T-cell (primary cell): ENCODE data around the gene RAPGEF3. TPM values are rescaled to one million over a fixed set of nuclear protein-coding genes. Genes with fewer than 3 reads are reported as not detected.

Source experiments
- ATAC-seq, 4 experiments: fragments of 200-7000 bp in 3 of 4; fragments of 150-1000 bp in 1 of 4; cut with Tn5 transposase; replicated peaks in 1 of 4; 1 replicate in 3 of 4; 2 replicates in 1 of 4; pipeline ENCODE4 v1.10.0; 2021; ENCODE audit warnings: moderate library complexity in 3 of 4, mild to moderate bottlenecking in 2 of 4, moderate number of reproducible peaks in 1 of 4
- CTCF ChIA-PET, 2 donors: fragments of 300-600 bp; sonication (Branson Sonifier 250); formaldehyde crosslinking; loops; one replicate each; lab custom pipeline; 2022; ENCODE audit warnings: antibody characterized with exemption in 2 of 2; lab: Charles Lee
- POLR2A ChIA-PET, 2 donors: fragments of 300-600 bp; sonication (Branson Sonifier 250); formaldehyde crosslinking; loops; one replicate each; lab custom pipeline; 2022; ENCODE audit warnings: antibody characterized with exemption in 2 of 2; lab: Charles Lee
- DNase-seq, 35 experiments: peaks; one replicate each; pipeline versions ENCODE4 v3.0.0 to v3.0.0-alpha.2; 2013 to 2023
- H3K27ac ChIP-seq: one replicate; pipeline ENCODE4 v1.5.1; 2013; ENCODE audit warnings: low read length
- H3K27me3 ChIP-seq, 2 experiments: replicated peaks in 1 of 2; 1 replicate in 1 of 2; 2 replicates in 1 of 2; pipeline versions ENCODE4 v1.6.1 to v1.7.0; 2013; ENCODE audit warnings: low read length in 1 of 2, mixed read lengths in 1 of 2; ENCODE audit not compliant: control insufficient read depth in 2 of 2, insufficient read depth in 2 of 2; ENCODE audit errors: extremely low read depth in 1 of 2
- H3K36me3 ChIP-seq, 2 donors: 1 replicate in 1 of 2; 2 replicates in 1 of 2; pipeline versions ENCODE4 v1.6.1 to v1.7.0; 2013; ENCODE audit warnings: low read length in 1 of 2; ENCODE audit not compliant: control insufficient read depth in 2 of 2, insufficient read depth in 1 of 2; ENCODE audit errors: extremely low read depth in 1 of 2
- H3K4me1 ChIP-seq, 2 experiments: 1 replicate in 1 of 2; 2 replicates in 1 of 2; pipeline versions ENCODE4 v1.6.1 to v1.7.0; 2013; ENCODE audit warnings: low read length in 2 of 2, mixed read lengths in 1 of 2; ENCODE audit not compliant: insufficient read depth in 2 of 2, control insufficient read depth in 1 of 2; ENCODE audit errors: extremely low read depth in 1 of 2
- H3K4me3 ChIP-seq, 2 donors: 1 replicate in 1 of 2; 2 replicates in 1 of 2; pipeline versions ENCODE4 v1.5.1 to v1.7.0; 2013; ENCODE audit warnings: mild to moderate bottlenecking in 2 of 2, low read length in 1 of 2, moderate library complexity in 1 of 2; ENCODE audit not compliant: control insufficient read depth in 1 of 2; ENCODE audit errors: extremely low read depth in 1 of 2
- H3K9me3 ChIP-seq: 2 replicates; pipeline ENCODE4 v1.7.0; 2013
- H3K27ac Mint-ChIP-seq, 2 donors: one replicate each; pipeline ENCODE4 v1.8.0; 2020 to 2021; ENCODE audit warnings: mild to moderate bottlenecking in 2 of 2, mixed read lengths in 2 of 2
- H3K27me3 Mint-ChIP-seq, 2 donors: one replicate each; pipeline ENCODE4 v1.8.0; 2021 to 2022; ENCODE audit warnings: mixed read lengths in 2 of 2
- H3K36me3 Mint-ChIP-seq: one replicate; pipeline ENCODE4 v1.8.0; 2021; ENCODE audit warnings: mixed read lengths
- H3K4me1 Mint-ChIP-seq, 3 donors: one replicate each; pipeline ENCODE4 v1.8.0; 2020 to 2022; ENCODE audit warnings: mixed read lengths in 3 of 3, mild to moderate bottlenecking in 1 of 3
- H3K4me3 Mint-ChIP-seq, 3 donors: one replicate each; pipeline ENCODE4 v1.8.0; 2020 to 2022; ENCODE audit warnings: mild to moderate bottlenecking in 3 of 3, mixed read lengths in 3 of 3, moderate library complexity in 3 of 3
- H3K9me3 Mint-ChIP-seq, 3 donors: one replicate each; pipeline ENCODE4 v1.8.0; 2020 to 2022; ENCODE audit warnings: mixed read lengths in 3 of 3
- WGBS: methylation state at CpG from one replicate; pipeline ENCODE4 v1.1.5; 2013; ENCODE audit warnings: missing lambda C conversion rate; ENCODE audit not compliant: insufficient coverage; 5-methylcytosine and 5-hydroxymethylcytosine counted together
- total RNA-seq, 35 experiments: library from RNA in 6 of 35; stranded (reverse) in 6 of 35; fragments of 120-200 nt in 1 of 35; gene quantifications; one replicate each; pipeline versions ENCODE4 v1.2.1 to v1.2.4 and lab custom pipeline; 2013 to 2026

The RAPGEF3 gene
- total RNA-seq, 5 donors from 2014 or later (not counting 1 experiment from before 2014, with no cell fraction given), result 0.25 to 0.99 (median 0.82) TPM

DNA sequence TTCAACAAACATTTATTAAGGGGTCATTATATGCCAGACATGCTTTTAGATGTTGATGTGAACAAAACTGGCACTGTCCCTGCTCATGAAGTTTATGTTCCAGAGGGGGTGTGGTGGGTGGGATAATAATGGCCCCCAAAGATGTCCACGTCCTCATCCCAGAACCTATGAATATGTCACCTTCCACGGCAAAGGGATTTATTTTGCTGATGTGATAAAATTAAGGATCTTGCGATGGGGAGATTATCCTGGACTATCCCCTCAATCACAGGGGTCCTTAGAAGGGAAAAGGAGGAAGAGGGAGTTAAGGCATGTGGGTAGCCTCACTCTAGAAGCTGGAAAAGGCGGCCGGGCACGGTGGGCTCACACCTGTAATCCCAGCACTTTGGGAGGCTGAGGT, 12.6 kb upstream of the RAPGEF3 start:
- H3K4me3 Mint-ChIP-seq, result peak overlapping the region in 1 of 3 donors; percentile 88
- no peak overlapping the region for H3K27ac Mint-ChIP-seq
- ChIA-PET CTCF (interaction anchor here (6.3 kb wide), 2 partner anchors 29 kb away, joined by 69 to 95 read pairs; no protein-coding TSS in a partner anchor), POLR2A (interaction anchor here in 1 of 2 donors (0.6 kb wide), 1 partner anchor 28 kb away, joined by 3 read pairs; no protein-coding TSS in a partner anchor)
- no peaks in the 10 kb centered on the region for H3K27me3 Mint-ChIP-seq
- H3K36me3 Mint-ChIP-seq, result no peaks in the 10 kb centered on the region
- Histone ChIP-seq H3K27me3 (peaks cover 0 to 8% of the 10 kb centered on the region in 2 experiments), H3K4me1 (peaks cover 5 to 31% of the 10 kb centered on the region in 2 experiments), H3K4me3 (no peak overlapping the region), H3K36me3 (no peaks in the 10 kb centered on the region), H3K9me3 (no peaks in the 10 kb centered on the region), H3K27ac (no peak overlapping the region)
- no peak for ATAC-seq
- WGBS, result no CpG with 5 or more reads among the region's 6 CpGs
- no peaks in the 10 kb centered on the region for H3K9me3 Mint-ChIP-seq
- H3K4me1 Mint-ChIP-seq, result peaks cover 17 to 32% (median 30%) of the 10 kb centered on the region in 3 donors
- no peak for DNase-seq

GRCh38 chr12:47770086-47770726, 11.5 kb upstream of the RAPGEF3 start:
- H3K27ac ChIP-seq, result no peak overlapping the region
- peaks cover 5 to 35% of the 10 kb centered on the region in 2 experiments for H3K4me1 ChIP-seq
- Mint-ChIP-seq H3K27ac (no peak overlapping the region), H3K4me1 (peaks cover 17 to 35% (median 30%) of the 10 kb centered on the region in 3 donors), H3K27me3 (no peaks in the 10 kb centered on the region), H3K9me3 (no peaks in the 10 kb centered on the region), H3K4me3 (no peak overlapping the region), H3K36me3 (no peaks in the 10 kb centered on the region)
- WGBS, result 100% methylated on average over 3 of the region's 3 CpGs
- peaks cover 0 to 8% of the 10 kb centered on the region in 2 experiments for H3K27me3 ChIP-seq
- DNase-seq, result no peak
- ATAC-seq, result no peak
- CTCF ChIA-PET, result interaction anchor here (1.0 to 6.3 kb wide), 7 partner anchors 12 to 69 kb away, joined by 3 to 95 read pairs (median 4); partner anchors contain the start of genes RAPGEF3 (in 1 of the 2) and RPAP3 (in 1 of the 2)
- H3K9me3 ChIP-seq, result no peaks in the 10 kb centered on the region
- no peak overlapping the region for H3K4me3 ChIP-seq
- no peaks in the 10 kb centered on the region for H3K36me3 ChIP-seq
- POLR2A ChIA-PET, result no interaction called here

DNA sequence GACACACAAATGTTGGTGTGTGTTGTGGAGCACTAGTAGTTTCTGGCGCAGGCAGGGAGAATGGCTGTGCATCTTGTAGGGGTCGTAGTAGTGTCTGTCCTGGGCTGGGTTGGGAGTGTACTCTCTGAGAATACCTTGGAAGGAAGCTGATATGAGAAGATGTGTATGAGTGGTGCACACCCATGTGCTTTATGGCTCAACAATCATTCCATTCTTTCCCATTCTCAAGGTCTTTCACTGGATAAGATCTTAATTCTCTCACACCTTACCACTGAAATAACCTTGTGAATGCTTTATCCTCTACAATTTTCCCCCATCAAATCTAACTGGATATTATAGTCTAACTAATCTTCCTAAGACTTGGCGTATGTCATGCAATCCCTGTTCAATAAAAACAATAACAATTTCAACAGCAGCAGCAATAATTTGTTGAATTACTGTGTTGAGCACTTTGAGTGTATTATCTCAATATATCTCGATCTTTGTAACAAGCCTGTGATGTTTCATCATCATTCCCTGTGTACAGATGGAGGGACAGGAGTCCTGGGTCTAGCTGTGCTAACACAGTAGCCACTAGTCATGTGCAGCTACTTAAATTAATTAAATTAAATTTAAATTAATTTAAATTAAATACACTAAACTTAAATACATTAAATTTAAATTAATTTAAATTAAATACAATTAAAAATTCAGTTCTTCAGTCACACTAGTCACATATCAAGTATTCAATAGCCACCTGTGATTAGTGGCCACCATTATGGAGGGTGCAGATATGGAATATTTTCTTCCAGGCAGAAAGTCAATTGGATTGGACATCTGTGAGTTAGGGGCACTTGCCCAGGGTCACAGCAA, 10.8 kb upstream of the RAPGEF3 start:
- DNase-seq, result no peak
- ChIA-PET CTCF (interaction anchor here (0.8 to 6.3 kb wide), 10 partner anchors 11 to 69 kb away, joined by 3 to 95 read pairs (median 5); partner anchors contain the start of genes RAPGEF3 (in 2 of the 2) and RPAP3 (in 1 of the 2)), POLR2A (no interaction called here)
- Mint-ChIP-seq H3K4me1 (peaks cover 16 to 32% (median 26%) of the 10 kb centered on the region in 3 donors), H3K9me3 (no peaks in the 10 kb centered on the region), H3K36me3 (no peaks in the 10 kb centered on the region), H3K27ac (no peak overlapping the region), H3K27me3 (no peaks in the 10 kb centered on the region), H3K4me3 (no peak overlapping the region)
- no peaks in the 10 kb centered on the region for H3K9me3 ChIP-seq
- peaks cover 0 to 8% of the 10 kb centered on the region in 2 experiments for H3K27me3 ChIP-seq
- no peak overlapping the region for H3K4me3 ChIP-seq
- peaks cover 5 to 28% of the 10 kb centered on the region in 2 experiments for H3K4me1 ChIP-seq
- no peak overlapping the region for H3K27ac ChIP-seq
- 100% methylated on average over 1 of the region's 4 CpGs for WGBS
- no peaks in the 10 kb centered on the region for H3K36me3 ChIP-seq
- ATAC-seq, result no peak

DNA sequence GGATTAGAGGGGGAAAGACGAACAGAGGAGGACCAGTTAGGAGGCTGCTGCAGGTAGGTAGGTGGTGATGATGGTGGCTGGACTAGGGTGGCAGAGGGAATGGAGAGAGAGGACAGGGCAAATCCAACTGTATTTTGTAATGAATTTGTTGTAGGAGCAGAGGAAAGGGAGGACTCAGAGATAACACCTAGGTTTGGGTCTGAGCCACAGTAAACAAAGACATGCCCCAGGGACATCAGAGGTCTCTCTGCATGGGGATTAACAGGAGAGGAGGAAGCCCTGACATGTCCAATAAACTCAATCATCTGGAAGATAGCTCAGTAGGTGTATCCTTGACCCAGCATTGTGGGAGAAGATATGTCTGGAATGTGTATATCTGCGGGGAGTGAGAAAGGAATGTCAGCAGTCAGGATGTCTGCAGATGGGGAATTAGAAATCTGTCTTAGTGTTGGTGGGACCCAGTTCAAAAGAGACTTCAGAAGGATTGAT, 9.7 kb upstream of the RAPGEF3 start:
- no peak overlapping the region for H3K4me3 ChIP-seq
- Mint-ChIP-seq H3K4me1 (peaks cover 7 to 22% (median 16%) of the 10 kb centered on the region in 3 donors), H3K4me3 (no peak overlapping the region), H3K9me3 (no peaks in the 10 kb centered on the region), H3K27me3 (no peaks in the 10 kb centered on the region), H3K36me3 (no peaks in the 10 kb centered on the region), H3K27ac (no peak overlapping the region)
- peaks cover 0 to 21% of the 10 kb centered on the region in 2 experiments for H3K4me1 ChIP-seq
- H3K27ac ChIP-seq, result no peak overlapping the region
- no peak for ATAC-seq
- H3K9me3 ChIP-seq, result no peaks in the 10 kb centered on the region
- ChIA-PET CTCF (interaction anchor here (1.5 to 6.3 kb wide), 7 partner anchors 10 to 115 kb away, joined by 4 to 95 read pairs (median 10); partner anchors contain the start of gene RAPGEF3 (in 2 of the 2)), POLR2A (no interaction called here)
- H3K36me3 ChIP-seq, result no peaks in the 10 kb centered on the region
- peaks cover 0 to 16% of the 10 kb centered on the region in 2 experiments for H3K27me3 ChIP-seq
- 88% methylated on average over 2 of the region's 2 CpGs for WGBS
- DNase-seq, result no peak

DNA sequence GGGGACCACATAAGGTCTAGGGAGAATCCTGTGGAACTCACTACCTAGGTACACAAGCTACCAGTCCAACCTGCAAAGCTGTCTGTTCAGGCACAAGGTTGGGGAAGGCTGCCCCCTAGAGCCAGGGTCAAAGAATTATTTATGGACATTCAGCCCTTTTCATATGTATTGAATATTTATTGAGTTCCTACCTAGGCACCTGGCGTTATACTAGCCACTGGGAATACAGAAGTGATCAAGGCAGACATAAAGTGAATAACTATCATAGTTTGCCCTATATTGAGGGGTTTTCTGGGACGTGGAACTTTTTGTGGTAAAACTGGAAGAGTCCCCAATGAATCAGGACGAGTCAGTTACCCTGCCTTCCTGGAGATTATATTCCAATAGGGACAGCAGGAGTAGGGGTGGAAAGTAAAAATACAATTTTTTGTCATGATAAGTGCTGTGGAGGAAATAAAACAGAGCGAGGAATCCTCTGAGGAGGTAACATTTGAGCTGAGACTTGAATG, 8.6 kb upstream of the RAPGEF3 start:
- Histone ChIP-seq H3K27ac (no peak overlapping the region), H3K36me3 (no peaks in the 10 kb centered on the region), H3K4me3 (no peak overlapping the region), H3K4me1 (peaks cover 0 to 15% of the 10 kb centered on the region in 2 experiments), H3K27me3 (peaks cover 0 to 13% of the 10 kb centered on the region in 2 experiments), H3K9me3 (no peaks in the 10 kb centered on the region)
- ChIA-PET CTCF (interaction anchor here (0.6 to 6.3 kb wide), 30 partner anchors 9 to 735 kb away, joined by 3 to 95 read pairs (median 4); partner anchors contain the start of gene RAPGEF3 (in 1 of the 2)), POLR2A (interaction anchor here (0.6 to 1.0 kb wide), 3 partner anchors 8 to 438 kb away, joined by 3 to 4 read pairs (median 3); partner anchors contain the start of gene RAPGEF3 (in 1 of the 2))
- DNase-seq (peak; percentile 17 to 80 (median 58)), ATAC-seq (peak; percentile 49 to 78 (median 72))
- 0% methylated on average over 1 of the region's 4 CpGs for WGBS
- Mint-ChIP-seq H3K9me3 (no peaks in the 10 kb centered on the region), H3K27ac (peak overlapping the region; percentile 32 to 34), H3K4me3 (no peak overlapping the region), H3K36me3 (no peaks in the 10 kb centered on the region), H3K27me3 (no peaks in the 10 kb centered on the region), H3K4me1 (peaks cover 2 to 19% (median 13%) of the 10 kb centered on the region in 3 donors)
